Heart left ventricle (tissue), 16 donors: ENCODE data around the gene PALD1. TPM values are rescaled to one million over a fixed set of nuclear protein-coding genes. Genes with fewer than 3 reads are reported as not detected.

Experiments used
- ATAC-seq, 4 donors: fragments of 200-7000 bp; cut with Tn5 transposase; one replicate each; pipeline ENCODE4 v1.9.1; 2020 to 2022; ENCODE audit warnings: moderate library complexity in 4 of 4, mild to moderate bottlenecking in 3 of 4, moderate number of reproducible peaks in 1 of 4
- DNase-seq, 5 donors: peaks; one replicate each; pipeline ENCODE4 v3.0.0-alpha.2; 2020
- H3K27ac ChIP-seq, 12 donors: fragments of 200-600 bp; sonication (generic) in 4 of 12; one replicate each; pipeline versions ENCODE4 v1.5.0 to v1.8.0; 2016 to 2022; ENCODE audit warnings: mild to moderate bottlenecking in 2 of 12
- H3K27me3 ChIP-seq, 9 donors: fragments of 200-600 bp; sonication (generic) in 2 of 9; one replicate each; pipeline versions ENCODE4 v1.5.1 to v1.8.0; 2016 to 2022; ENCODE audit warnings: mild to moderate bottlenecking in 3 of 9
- H3K36me3 ChIP-seq, 9 donors: fragments of 200-600 bp; sonication (generic) in 2 of 9; one replicate each; pipeline versions ENCODE4 v1.5.0 to v1.8.0; 2018 to 2022; ENCODE audit warnings: mild to moderate bottlenecking in 2 of 9
- H3K4me1 ChIP-seq, 12 donors: fragments of 200-600 bp; sonication (generic) in 4 of 12; one replicate each; pipeline versions ENCODE4 v1.5.0 to v1.8.0; 2016 to 2022; ENCODE audit warnings: mild to moderate bottlenecking in 3 of 12
- H3K4me3 ChIP-seq, 12 donors: fragments of 200-600 bp; sonication (generic) in 4 of 12; one replicate each; pipeline versions ENCODE4 v1.5.0 to v1.8.0; 2017 to 2022; ENCODE audit warnings: mild to moderate bottlenecking in 9 of 12, moderate library complexity in 4 of 12
- H3K9me3 ChIP-seq, 12 donors: fragments of 200-600 bp; sonication (generic) in 4 of 12; one replicate each; pipeline versions ENCODE4 v1.5.0 to v1.8.0; 2016 to 2022; ENCODE audit warnings: mild to moderate bottlenecking in 1 of 12
- CTCF ChIP-seq, 12 donors: fragments of 200-600 bp; sonication (generic) in 4 of 12; IDR thresholded peaks; one replicate each; pipeline versions ENCODE4 v1.5.0 to v1.8.0; 2018 to 2022; ENCODE audit warnings: antibody characterized with exemption in 12 of 12, mild to moderate bottlenecking in 5 of 12
- POLR2A ChIP-seq, 2 donors: fragments of 450-650 bp; IDR thresholded peaks; one replicate each; pipeline ENCODE4 v1.6.1; 2017; ENCODE audit warnings: antibody characterized with exemption in 2 of 2, mild to moderate bottlenecking in 2 of 2, moderate library complexity in 2 of 2
- WGBS, 4 donors: extraction: QIAGEN DNeasy Blood & Tissue Kit in 2 of 4; methylation state at CpG; one replicate each; pipeline versions ENCODE4 v1.1.5 to v1.1.7; 2013 to 2018; 5-methylcytosine and 5-hydroxymethylcytosine counted together
- intact Hi-C, 10 donors: fragments of 100-400 bp; cut with DNase I; formaldehyde crosslinking; loops; one replicate each; pipeline versions ENCODE4 v1.11.1 to v1.14.2; 2022
- polyA plus RNA-seq, 2 donors: library from polyadenylated mRNA; stranded (reverse); fragments of 200-250 nt; gene quantifications; one replicate each; pipeline ENCODE4 v1.2.3, GENCODE V29; 2013
- total RNA-seq, 9 donors: library from RNA; depleted of rRNA in 2 of 9; stranded (reverse); fragments of >200 nt in 2 of 9; fragmentation: NEBNext Ultra II Directional in 3 of 9; extraction: Animal tissue kit (Norgen Biotek cat#: 25700) in 3 of 9; gene quantifications; one replicate each; pipeline versions ENCODE4 v1.1.0 to v1.2.4, GENCODE V29; 2016 to 2023
- donor health status: ischemic (EF 13 %, LVEDD 7.1; RV severe dilation, severe dysfunction).
- donor health status: healthy with polysubstance abuse.
- donor health status: DM: no; HTN: yes; CAD: no.
- donor health status: DM: no; HTN: no; CAD: no.
- donor health status: ischemic (EF 25% LVEDD 6.9; RV normal size, moderate dysfunction).
- donor health status: ischemic (EF 25% LVEDD 5.7; RV mildly dilated, moderate dysfunction).
- donor health status: healthy.
- donor health status: DM: yes; HTN: yes; CAD: no.
- donor health status: ischemic (EF 35%, LVEDD 5.7; RV mildly dilated, moderate dysfunction).
- donor health status: nonischemic (EF 11% LVEDD 7.7; RV severe dilation, severe dysfunction).
- donor health status: DM: yes; HTN: yes; CAD: no.
- donor health status: PGD.
- donor health status: ischemic (EF 29% LVEDD 5.4; RV normal size, mild dysfunction).
- donor health status: nonischemic (EF 23%, LVEDD 6.1; RV moderate dilation, normal function).

PALD1 gene
- total and polyA plus RNA-seq, 11 donors: 2.7 to 12.3 (median 5.5) TPM

GRCh38 chr10:70595566-70596016 is 117.0 kb downstream of the PALD1 start:
- TF ChIP-seq POLR2A (IDR thresholded peaks at IDR 0.05) (no peak), CTCF (IDR thresholded peaks at IDR 0.05) (no peak)
- H3K4me3 ChIP-seq: no peak overlapping the region
- ATAC-seq (no peak), DNase-seq (no peak)
- WGBS, 4 donors: 89 to 97% (median 93%) methylated on average over 5 of the region's 5 CpGs
- H3K27me3 ChIP-seq: no peaks in the 10 kb centered on the region
- intact Hi-C loops: no loop called here
- no peak overlapping the region for H3K27ac ChIP-seq
- H3K9me3 ChIP-seq: no peaks in the 10 kb centered on the region
- peaks cover 0 to 16% (median 4%) of the 10 kb centered on the region in 12 donors for H3K4me1 ChIP-seq
- no peaks in the 10 kb centered on the region for H3K36me3 ChIP-seq

- ATAC-seq: peak in 2 of 4 donors; percentile 11 to 41
- intact Hi-C loops: no loop called here
- no peak for TF ChIP-seq CTCF (IDR thresholded peaks at IDR 0.05)
- no peak for TF ChIP-seq POLR2A (IDR thresholded peaks at IDR 0.05)
- Histone ChIP-seq H3K36me3 (no peaks in the 10 kb centered on the region), H3K4me1 (peaks cover 0 to 10% (median 0%) of the 10 kb centered on the region in 12 donors), H3K27ac (peak overlapping the region in 1 of 12 donors; percentile 2), H3K4me3 (no peak overlapping the region), H3K9me3 (no peaks in the 10 kb centered on the region), H3K27me3 (no peaks in the 10 kb centered on the region)
- WGBS, 4 donors: 65 to 77% (median 69%) methylated on average over 11 to 14 of the region's 14 CpGs
- DNase-seq: no peak
Measured at GRCh38 chr10:70596110-70596798, 117.7 kb downstream of the PALD1 start.

- H3K36me3 ChIP-seq: no peaks in the 10 kb centered on the region
Measured at GRCh38 chr10:70596860-70597809, 118.6 kb downstream of the PALD1 start.

GRCh38 chr10:70597856-70598815 is 119.6 kb downstream of the PALD1 start:
- no peaks in the 10 kb centered on the region for H3K27me3 ChIP-seq
- H3K4me1 ChIP-seq: peaks cover 0 to 10% (median 0%) of the 10 kb centered on the region in 12 donors
- DNase-seq: no peak
- WGBS, 4 donors: 94 to 96% (median 95%) methylated on average over 24 to 34 of the region's 34 CpGs
- TF ChIP-seq CTCF (IDR thresholded peaks at IDR 0.05) (no peak), POLR2A (IDR thresholded peaks at IDR 0.05) (no peak)
- ATAC-seq: no peak
- no peaks in the 10 kb centered on the region for H3K36me3 ChIP-seq
- H3K9me3 ChIP-seq: no peaks in the 10 kb centered on the region
- intact Hi-C loops: no loop called here
- no peak overlapping the region for H3K27ac ChIP-seq
- H3K4me3 ChIP-seq: no peak overlapping the region

More at GRCh38 chr10:70596860-70597809, 118.6 kb downstream of the PALD1 start:
- no peaks in the 10 kb centered on the region for H3K9me3 ChIP-seq
- no peak overlapping the region for H3K4me3 ChIP-seq
- peaks cover 0 to 10% (median 0%) of the 10 kb centered on the region in 12 donors for H3K4me1 ChIP-seq
- no peak for DNase-seq
- peak overlapping the region in 1 of 12 donors; percentile 2 for H3K27ac ChIP-seq
- no peak for ATAC-seq
- no peaks in the 10 kb centered on the region for H3K27me3 ChIP-seq
- no peak for TF ChIP-seq POLR2A (IDR thresholded peaks at IDR 0.05)
- intact Hi-C loops: no loop called here
- WGBS, 4 donors: 82 to 90% (median 85%) methylated on average over 8 of the region's 8 CpGs
